DMS53 treated with DMSO at 0.1 percent for 48 hours (cell line): Measurements from ENCODE around the gene PIGH.
"Not testable (repeated sequence)": the region's sequence is repeated elsewhere in the genome, so short reads cannot be mapped to it uniquely, and the experiment has no call there.

Experiments
- DNase-seq: peaks from one replicate; lab custom pipeline; 2025; ENCODE audit not compliant: unreplicated experiment; lab: John Stamatoyannopoulos, UW

Gene PIGH

GRCh38 chr14:67599698-67600561 is at the start of gene PIGH:
Gene PIGH (minus strand): TSS chr14:67600268. CDS start chr14:67600203, 65 bp downstream.
- DNase-seq = peak; percentile 25

- no peak for DNase-seq
Measured at GRCh38 chr14:67646131-67646530, 46.1 kb upstream of the PIGH start.

- no peak for DNase-seq
Measured at GRCh38 chr14:67645414-67645813, 45.3 kb upstream of the PIGH start.

- no peak for DNase-seq
Measured at GRCh38 chr14:67644428-67644827, 44.4 kb upstream of the PIGH start.

- DNase-seq = no peak
Measured at GRCh38 chr14:67643713-67644112, 43.6 kb upstream of the PIGH start.

- no peak for DNase-seq
Measured at GRCh38 chr14:67641902-67642749, 42.1 kb upstream of the PIGH start.

GRCh38 chr14:67641480-67641879 is 41.4 kb upstream of the PIGH start:
- DNase-seq = no peak

GRCh38 chr14:67638642-67639041 is 38.6 kb upstream of the PIGH start:
- DNase-seq = no peak

- peak; percentile 83 for DNase-seq
Measured at GRCh38 chr14:67636361-67636919, 36.4 kb upstream of the PIGH start.

GRCh38 chr14:67633451-67634147 is 33.5 kb upstream of the PIGH start:
- DNase-seq = no peak

- no peak for DNase-seq
Measured at GRCh38 chr14:67630938-67631337, 30.9 kb upstream of the PIGH start.

GRCh38 chr14:67630186-67630585 is 30.1 kb upstream of the PIGH start:
- no peak for DNase-seq

- DNase-seq = no peak
Measured at GRCh38 chr14:67627519-67627918, 27.5 kb upstream of the PIGH start.

GRCh38 chr14:67626131-67626530 is 26.1 kb upstream of the PIGH start:
- DNase-seq = not testable (repeated sequence)

- DNase-seq = peak; percentile 65
Measured at GRCh38 chr14:67623114-67623513, 23.0 kb upstream of the PIGH start.

GRCh38 chr14:67622675-67623074 is 22.6 kb upstream of the PIGH start:
- peak; percentile 71 for DNase-seq

GRCh38 chr14:67620217-67620785 is 20.2 kb upstream of the PIGH start:
- no peak for DNase-seq

- peak; percentile 91 for DNase-seq
Measured at GRCh38 chr14:67619446-67620216, 19.6 kb upstream of the PIGH start, which contains the start of gene ARG2. Gene ARG2 (plus strand): TSS chr14:67619920. CDS start chr14:67619978, 58 bp downstream.

- peak; percentile 43 for DNase-seq
Measured at GRCh38 chr14:67618617-67619063, 18.6 kb upstream of the PIGH start.

GRCh38 chr14:67610491-67610890 is 10.4 kb upstream of the PIGH start:
- no peak for DNase-seq
